ENCODE results near the gene SCLT1. TPM values are rescaled to one million over a fixed set of nuclear protein-coding genes. Genes with fewer than 3 reads are reported as not detected.

The SCLT1 gene
- total RNA-seq, 4 donors from 2014 or later = 5.2 to 26.0 (median 9.0) TPM

- Histone ChIP-seq H3K27ac (no peak overlapping the region), H3K27me3 (no peaks in the 10 kb centered on the region), H3K36me3 (peaks cover 0 to 15% of the 10 kb centered on the region in 2 donors), H3K4me3 (no peak overlapping the region), H3K4me1 (no peaks in the 10 kb centered on the region), H3K9me3 (peaks cover 0 to 12% (median 0%) of the 10 kb centered on the region in 3 donors)
- 100% methylated on average over 1 of the region's 5 CpGs; no CpG with 5 or more reads in 1 of the 2 donors for WGBS, 2 donors (ENCODE audit: low coverage in 1 of 2)
- ATAC-seq = no peak
- no peak for TF ChIP-seq CTCF (IDR thresholded peaks at IDR 0.05)
- no peak for TF ChIP-seq EP300 (IDR thresholded peaks at IDR 0.05)
- no peak for TF ChIP-seq POLR2A (IDR thresholded peaks at IDR 0.05)
Measured at GRCh38 chr4:129014566-129015509, 78.5 kb downstream of the SCLT1 start.

- no peak for TF ChIP-seq EP300 (IDR thresholded peaks at IDR 0.05)
- no peak for TF ChIP-seq CTCF (IDR thresholded peaks at IDR 0.05)
- TF ChIP-seq POLR2A (IDR thresholded peaks at IDR 0.05) = no peak
- Histone ChIP-seq H3K27ac (no peak overlapping the region), H3K4me3 (no peak overlapping the region), H3K4me1 (no peaks in the 10 kb centered on the region), H3K9me3 (peaks cover 0 to 36% (median 0%) of the 10 kb centered on the region in 3 donors), H3K36me3 (no peaks in the 10 kb centered on the region), H3K27me3 (no peaks in the 10 kb centered on the region)
- 79 to 88% methylated on average over 2 to 4 of the region's 4 CpGs for WGBS, 2 donors (ENCODE audit: low coverage in 1 of 2)
- no peak for ATAC-seq
Measured at GRCh38 chr4:129008096-129008495, 85.2 kb downstream of the SCLT1 start.

- no peak overlapping the region for H3K4me3 ChIP-seq
- no peaks in the 10 kb centered on the region for H3K27me3 ChIP-seq
- no peaks in the 10 kb centered on the region for H3K9me3 ChIP-seq
- ATAC-seq = no peak
- H3K27ac ChIP-seq = no peak overlapping the region
- 100% methylated on average over 2 of the region's 4 CpGs for WGBS, 2 donors (ENCODE audit: low coverage in 1 of 2)
- H3K36me3 ChIP-seq = peaks cover 0 to 17% of the 10 kb centered on the region in 2 donors
- TF ChIP-seq POLR2A (IDR thresholded peaks at IDR 0.05) (no peak), CTCF (IDR thresholded peaks at IDR 0.05) (no peak), POLR2AphosphoS5 (IDR thresholded peaks at IDR 0.05) (no peak), EP300 (IDR thresholded peaks at IDR 0.05) (no peak)
- H3K4me1 ChIP-seq = no peaks in the 10 kb centered on the region
Measured at GRCh38 chr4:128986908-128987307, 106.4 kb downstream of the SCLT1 start.

- Histone ChIP-seq H3K4me1 (no peaks in the 10 kb centered on the region), H3K27me3 (no peaks in the 10 kb centered on the region), H3K4me3 (no peak overlapping the region), H3K9me3 (no peaks in the 10 kb centered on the region), H3K36me3 (peaks cover 0 to 17% of the 10 kb centered on the region in 2 donors), H3K27ac (no peak overlapping the region)
- no peak for TF ChIP-seq EP300 (IDR thresholded peaks at IDR 0.05)
- TF ChIP-seq POLR2AphosphoS5 (IDR thresholded peaks at IDR 0.05) = no peak
- no peak for TF ChIP-seq CTCF (IDR thresholded peaks at IDR 0.05)
- no peak for TF ChIP-seq POLR2A (IDR thresholded peaks at IDR 0.05)
- WGBS, 2 donors (ENCODE audit: low coverage in 1 of 2) = 100% methylated on average over 1 of the region's 2 CpGs; no CpG with 5 or more reads in 1 of the 2 donors
- no peak for ATAC-seq
Measured at GRCh38 chr4:128986019-128986418, 107.3 kb downstream of the SCLT1 start.

Data from gastroesophageal sphincter (tissue), 4 donors.